Body of pancreas (tissue), 4 donors: Measurements from ENCODE around the gene MED19.

ENCODE experiments used
- POLR2A ChIP-seq, 3 donors: fragments of 450-650 bp; IDR thresholded peaks; one replicate each; pipeline ENCODE4 v1.6.1; 2016; ENCODE audit warnings: antibody characterized with exemption in 3 of 3, mild to moderate bottlenecking in 2 of 3
- TF ChIP-seq, protein P1 (sequence below), 7 experiments: fragments of 450-650 bp in 4 of 7; fragments of 200-600 bp in 3 of 7; sonication (generic) in 3 of 7; IDR thresholded peaks; one replicate each; pipeline ENCODE4 v1.5.1; 2016 to 2019; ENCODE audit warnings: antibody characterized with exemption in 7 of 7

DNA sequence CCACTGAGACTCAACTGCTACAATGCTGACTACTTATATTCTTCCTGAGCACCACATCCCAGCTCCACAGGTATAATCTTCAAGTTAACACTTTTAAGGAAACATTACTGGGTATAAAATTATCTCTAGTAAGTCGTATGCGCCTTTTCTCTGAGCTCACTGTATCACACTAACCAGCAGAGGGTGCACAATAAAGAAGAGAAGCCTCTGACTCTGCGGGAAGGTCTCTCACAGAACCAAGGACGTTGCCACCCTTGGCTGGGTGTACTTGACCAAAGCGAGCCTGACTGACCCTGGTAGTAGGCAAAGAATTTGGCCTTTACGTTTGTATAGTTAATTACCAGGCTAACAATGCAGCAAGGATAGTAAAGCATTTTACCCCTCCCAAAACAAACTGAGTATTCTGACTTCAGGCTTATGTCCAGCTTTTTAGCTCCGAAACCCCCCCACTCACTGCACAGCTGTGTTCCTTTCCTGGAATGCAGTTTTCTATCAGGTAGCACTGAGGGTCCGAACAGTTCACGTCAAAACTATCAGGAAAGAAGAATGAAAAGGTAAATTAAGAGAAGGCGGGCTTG, 39.8 kb upstream of the MED19 start, which contains the start of gene BTBD18:
- TF ChIP-seq, protein P1, sequence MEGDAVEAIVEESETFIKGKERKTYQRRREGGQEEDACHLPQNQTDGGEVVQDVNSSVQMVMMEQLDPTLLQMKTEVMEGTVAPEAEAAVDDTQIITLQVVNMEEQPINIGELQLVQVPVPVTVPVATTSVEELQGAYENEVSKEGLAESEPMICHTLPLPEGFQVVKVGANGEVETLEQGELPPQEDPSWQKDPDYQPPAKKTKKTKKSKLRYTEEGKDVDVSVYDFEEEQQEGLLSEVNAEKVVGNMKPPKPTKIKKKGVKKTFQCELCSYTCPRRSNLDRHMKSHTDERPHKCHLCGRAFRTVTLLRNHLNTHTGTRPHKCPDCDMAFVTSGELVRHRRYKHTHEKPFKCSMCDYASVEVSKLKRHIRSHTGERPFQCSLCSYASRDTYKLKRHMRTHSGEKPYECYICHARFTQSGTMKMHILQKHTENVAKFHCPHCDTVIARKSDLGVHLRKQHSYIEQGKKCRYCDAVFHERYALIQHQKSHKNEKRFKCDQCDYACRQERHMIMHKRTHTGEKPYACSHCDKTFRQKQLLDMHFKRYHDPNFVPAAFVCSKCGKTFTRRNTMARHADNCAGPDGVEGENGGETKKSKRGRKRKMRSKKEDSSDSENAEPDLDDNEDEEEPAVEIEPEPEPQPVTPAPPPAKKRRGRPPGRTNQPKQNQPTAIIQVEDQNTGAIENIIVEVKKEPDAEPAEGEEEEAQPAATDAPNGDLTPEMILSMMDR (IDR thresholded peaks at IDR 0.05): peak; percentile 14 to 77 (median 74)
- TF ChIP-seq POLR2A (IDR thresholded peaks at IDR 0.05): no peak
